ENCODE measurements around the gene ATP1B3. TPM values are rescaled to one million over a fixed set of nuclear protein-coding genes. Genes with fewer than 3 reads are reported as not detected.

ATP1B3 gene
- total and polyA plus RNA-seq, 4 donors: 6.8 to 30.2 (median 11.3) TPM

Small RNA genes lying within 50 kb of the gene (small RNA-seq; reads per million reads assigned to genes)
- gene HMGN2P25: not detected
- not detected for gene RNU6-509P

Other genes starting within 250 kb of the ATP1B3 start
- 10 to 100 TPM; 11.7 to 20.7 TPM for gene RNF7, start 138.3 kb upstream of the ATP1B3 start, total RNA-seq
- 10 to 100 TPM; 37.2 to 71.6 TPM for gene RNF7, start 138.3 kb upstream of the ATP1B3 start, polyA plus RNA-seq
- under 1 TPM in 1 of 2 donors, not detected in 1; 0.08 TPM for gene GRK7, start 113.2 kb upstream of the ATP1B3 start, total RNA-seq
- not detected for gene GRK7, start 113.2 kb upstream of the ATP1B3 start, polyA plus RNA-seq

All from liver (tissue), 5 donors.